ENCODE data around the gene FBXO17.
A peak's percentile ranks its signal among the peaks of the same experiment; 100 is the strongest.

Gene FBXO17

GRCh38 chr19:38953677-38954076 is 21.9 kb downstream of the FBXO17 start:
- peaks cover 0 to 13% (median 11%) of the 10 kb centered on the region in 4 donors for H3K4me1 ChIP-seq
- H3K27ac ChIP-seq, result no peak overlapping the region
- intact Hi-C loops (cut with DNase I; ENCODE audit: low total_unique reads), result no loop called here
- no peak overlapping the region for H3K4me3 ChIP-seq
- H3K9me3 ChIP-seq, result no peaks in the 10 kb centered on the region
- TF ChIP-seq CTCF (IDR thresholded peaks at IDR 0.05), result no peak
- no peaks in the 10 kb centered on the region for H3K27me3 ChIP-seq
- peaks cover 8 to 12% (median 11%) of the 10 kb centered on the region in 3 donors for H3K36me3 ChIP-seq
- no peak for DNase-seq

- intact Hi-C loops (cut with DNase I; ENCODE audit: low total_unique reads), result no loop called here
- DNase-seq, result no peak
Observed at GRCh38 chr19:38952395-38953165, 23.0 kb downstream of the FBXO17 start.

GRCh38 chr19:38951187-38951586 is 24.4 kb downstream of the FBXO17 start:
- DNase-seq, result no peak
- Histone ChIP-seq H3K4me3 (no peak overlapping the region), H3K36me3 (peaks cover 5 to 17% (median 12%) of the 10 kb centered on the region in 3 donors), H3K9me3 (no peaks in the 10 kb centered on the region), H3K27ac (no peak overlapping the region), H3K27me3 (no peaks in the 10 kb centered on the region), H3K4me1 (peaks cover 0 to 13% (median 11%) of the 10 kb centered on the region in 4 donors)
- intact Hi-C loops (cut with DNase I; ENCODE audit: low total_unique reads), result no loop called here
- TF ChIP-seq CTCF (IDR thresholded peaks at IDR 0.05), result no peak

More at GRCh38 chr19:38952395-38953165, 23.0 kb downstream of the FBXO17 start:
- Histone ChIP-seq H3K27me3 (no peaks in the 10 kb centered on the region), H3K27ac (no peak overlapping the region), H3K9me3 (no peaks in the 10 kb centered on the region), H3K4me3 (no peak overlapping the region), H3K4me1 (peaks cover 0 to 13% (median 11%) of the 10 kb centered on the region in 4 donors), H3K36me3 (peaks cover 10 to 13% (median 12%) of the 10 kb centered on the region in 3 donors)
- TF ChIP-seq CTCF (IDR thresholded peaks at IDR 0.05), result no peak

GRCh38 chr19:38949580-38950367 is 25.8 kb downstream of the FBXO17 start:
- no peaks in the 10 kb centered on the region for H3K9me3 ChIP-seq
- peaks cover 0 to 13% (median 11%) of the 10 kb centered on the region in 4 donors for H3K4me1 ChIP-seq
- H3K27me3 ChIP-seq, result no peaks in the 10 kb centered on the region
- H3K27ac ChIP-seq, result no peak overlapping the region
- no peak for TF ChIP-seq CTCF (IDR thresholded peaks at IDR 0.05)
- H3K4me3 ChIP-seq, result peak overlapping the region; percentile 28 to 46
- intact Hi-C loops (cut with DNase I; ENCODE audit: low total_unique reads), result no loop called here
- peaks cover 10 to 30% (median 19%) of the 10 kb centered on the region in 3 donors for H3K36me3 ChIP-seq
- peak; percentile 67 to 84 for DNase-seq

- DNase-seq, result no peak
- H3K9me3 ChIP-seq, result no peaks in the 10 kb centered on the region
- no peaks in the 10 kb centered on the region for H3K27me3 ChIP-seq
- TF ChIP-seq CTCF (IDR thresholded peaks at IDR 0.05), result no peak
- intact Hi-C loops (cut with DNase I; ENCODE audit: low total_unique reads), result no loop called here
- H3K27ac ChIP-seq, result no peak overlapping the region
- H3K4me1 ChIP-seq, result peaks cover 0 to 13% (median 11%) of the 10 kb centered on the region in 4 donors
- no peak overlapping the region for H3K4me3 ChIP-seq
- peaks cover 10 to 35% (median 25%) of the 10 kb centered on the region in 3 donors for H3K36me3 ChIP-seq
Observed at GRCh38 chr19:38946229-38947010, 29.1 kb downstream of the FBXO17 start.

Data from tibial artery (tissue), 4 donors.